Astrocyte (in vitro differentiated cells and primary cell): Measurements from ENCODE around the gene CLCN4. TPM values are rescaled to one million over a fixed set of nuclear protein-coding genes. Genes with fewer than 3 reads are reported as not detected.

Experiments
- DNase-seq: peaks from one replicate; pipeline ENCODE4 v3.0.0-alpha.2; 2010; ENCODE audit warnings: low read depth
- FAIRE-seq: peaks from 2 replicates; lab custom pipeline; 2011; peaks lifted over from hg19 to GRCh38; lab: Jason Lieb, UNC
- H2AFZ ChIP-seq: 2 replicates; pipeline ENCODE4 v1.6.0; 2012; ENCODE audit warnings: low read depth, low read length, inconsistent platforms
- H3K27ac ChIP-seq: 2 replicates; pipeline ENCODE4 v1.5.1; 2011; ENCODE audit warnings: low read depth, low read length, inconsistent platforms
- H3K27me3 ChIP-seq: 2 replicates; pipeline ENCODE4 v1.6.0; 2011; ENCODE audit warnings: low read length, inconsistent platforms; ENCODE audit not compliant: insufficient read depth
- H3K36me3 ChIP-seq: 2 replicates; pipeline ENCODE4 v1.5.1; 2011; ENCODE audit warnings: low read length, inconsistent platforms; ENCODE audit not compliant: insufficient read depth
- H3K4me1 ChIP-seq: 2 replicates; pipeline ENCODE4 v1.5.1; 2011; ENCODE audit warnings: low read length, inconsistent platforms; ENCODE audit not compliant: insufficient read depth
- H3K4me2 ChIP-seq: 2 replicates; pipeline ENCODE4 v1.6.0; 2012; ENCODE audit warnings: low read length, inconsistent platforms
- H3K4me3 ChIP-seq: 2 replicates; pipeline ENCODE4 v1.5.1; 2011; ENCODE audit warnings: low read depth, mild to moderate bottlenecking, low read length, inconsistent platforms; ENCODE audit not compliant: insufficient read depth
- H3K79me2 ChIP-seq: 2 replicates; pipeline ENCODE4 v1.6.0; 2012; ENCODE audit warnings: mild to moderate bottlenecking, low read length, inconsistent platforms; ENCODE audit not compliant: insufficient read depth
- H3K9ac ChIP-seq: 2 replicates; pipeline ENCODE4 v1.6.0; 2012; ENCODE audit warnings: mild to moderate bottlenecking, low read length, inconsistent platforms
- H3K9me3 ChIP-seq: 2 replicates; pipeline ENCODE4 v1.5.1; 2012; ENCODE audit warnings: low read depth, mild to moderate bottlenecking, low read length, inconsistent platforms; ENCODE audit not compliant: insufficient read depth
- H4K20me1 ChIP-seq: 2 replicates; pipeline ENCODE4 v1.6.0; 2012; ENCODE audit warnings: low read length, inconsistent platforms; ENCODE audit not compliant: insufficient read depth
- H3K27ac Mint-ChIP-seq: one replicate; pipeline ENCODE4 v1.8.0; 2021; ENCODE audit warnings: mild to moderate bottlenecking, mixed read lengths; ENCODE audit not compliant: unreplicated experiment
- H3K27me3 Mint-ChIP-seq: one replicate; pipeline ENCODE4 v1.8.0; 2021; ENCODE audit warnings: low read depth, mixed read lengths; ENCODE audit not compliant: unreplicated experiment
- H3K36me3 Mint-ChIP-seq: one replicate; pipeline ENCODE4 v1.8.0; 2021; ENCODE audit warnings: low read depth, mixed read lengths; ENCODE audit not compliant: unreplicated experiment
- H3K4me1 Mint-ChIP-seq: one replicate; pipeline ENCODE4 v1.8.0; 2021; ENCODE audit warnings: low read depth, mixed read lengths; ENCODE audit not compliant: unreplicated experiment
- H3K4me3 Mint-ChIP-seq: one replicate; pipeline ENCODE4 v1.8.0; 2021; ENCODE audit warnings: mild to moderate bottlenecking, moderate library complexity, mixed read lengths; ENCODE audit not compliant: unreplicated experiment
- H3K9me3 Mint-ChIP-seq: one replicate; pipeline ENCODE4 v1.8.0; 2021; ENCODE audit warnings: mild to moderate bottlenecking, mixed read lengths; ENCODE audit not compliant: unreplicated experiment
- EZH2 ChIP-seq: IDR thresholded peaks from 2 replicates; pipeline ENCODE4 v1.6.1; 2012; ENCODE audit warnings: mild to moderate bottlenecking, low read length, inconsistent platforms; ENCODE audit not compliant: insufficient read depth
- total RNA-seq: library from RNA; stranded (reverse); gene quantifications from 2 replicates; pipeline ENCODE4 v1.2.1, GENCODE V29; 2021
- TF ChIP-seq, protein P1 (sequence below): IDR thresholded peaks from 2 replicates; pipeline ENCODE4 v1.5.1; 2011; ENCODE audit warnings: low read depth, mild to moderate bottlenecking, inconsistent platforms, low read length, moderate library complexity; ENCODE audit not compliant: insufficient read depth

The CLCN4 gene
- total RNA-seq, 1 donor from 2014 or later: 7.2 TPM

DNA sequence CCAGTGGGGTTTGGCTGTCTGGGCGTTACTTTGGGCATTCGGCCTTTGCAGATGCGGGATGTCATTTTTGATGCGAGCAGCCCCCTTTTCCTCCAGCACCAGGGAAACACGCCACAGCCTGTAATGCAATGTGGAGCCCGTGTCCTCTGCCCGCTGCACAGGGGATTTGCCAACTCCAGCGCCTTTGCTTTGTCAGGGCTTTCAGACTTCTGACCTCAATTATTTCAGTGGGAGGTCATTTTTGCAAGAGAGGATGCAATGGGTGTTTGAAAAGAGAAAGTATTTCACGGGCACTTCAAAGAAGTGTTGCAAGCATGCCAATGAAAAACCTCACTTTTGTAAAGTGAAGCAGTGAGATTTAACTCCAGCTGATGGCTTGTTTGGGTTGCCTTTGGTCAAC is 11.5 kb downstream of the CLCN4 start:
- peaks cover 3% of the 10 kb centered on the region for H3K36me3 Mint-ChIP-seq
- H3K4me1 Mint-ChIP-seq: peaks cover 2% of the 10 kb centered on the region
- Histone ChIP-seq H4K20me1 (no peaks in the 10 kb centered on the region), H3K79me2 (no peaks in the 10 kb centered on the region), H3K27ac (no peak overlapping the region), H3K4me3 (no peak overlapping the region), H3K4me2 (no peak overlapping the region), H3K9me3 (no peaks in the 10 kb centered on the region), H3K27me3 (no peaks in the 10 kb centered on the region), H2AFZ (no peak overlapping the region), H3K4me1 (peaks cover 4% of the 10 kb centered on the region), H3K9ac (no peak overlapping the region), H3K36me3 (no peaks in the 10 kb centered on the region)
- FAIRE-seq (no peak), DNase-seq (no peak)
- no peaks in the 10 kb centered on the region for H3K9me3 Mint-ChIP-seq
- no peaks in the 10 kb centered on the region for H3K27me3 Mint-ChIP-seq
- H3K4me3 Mint-ChIP-seq: no peak overlapping the region
- TF ChIP-seq, protein P1, sequence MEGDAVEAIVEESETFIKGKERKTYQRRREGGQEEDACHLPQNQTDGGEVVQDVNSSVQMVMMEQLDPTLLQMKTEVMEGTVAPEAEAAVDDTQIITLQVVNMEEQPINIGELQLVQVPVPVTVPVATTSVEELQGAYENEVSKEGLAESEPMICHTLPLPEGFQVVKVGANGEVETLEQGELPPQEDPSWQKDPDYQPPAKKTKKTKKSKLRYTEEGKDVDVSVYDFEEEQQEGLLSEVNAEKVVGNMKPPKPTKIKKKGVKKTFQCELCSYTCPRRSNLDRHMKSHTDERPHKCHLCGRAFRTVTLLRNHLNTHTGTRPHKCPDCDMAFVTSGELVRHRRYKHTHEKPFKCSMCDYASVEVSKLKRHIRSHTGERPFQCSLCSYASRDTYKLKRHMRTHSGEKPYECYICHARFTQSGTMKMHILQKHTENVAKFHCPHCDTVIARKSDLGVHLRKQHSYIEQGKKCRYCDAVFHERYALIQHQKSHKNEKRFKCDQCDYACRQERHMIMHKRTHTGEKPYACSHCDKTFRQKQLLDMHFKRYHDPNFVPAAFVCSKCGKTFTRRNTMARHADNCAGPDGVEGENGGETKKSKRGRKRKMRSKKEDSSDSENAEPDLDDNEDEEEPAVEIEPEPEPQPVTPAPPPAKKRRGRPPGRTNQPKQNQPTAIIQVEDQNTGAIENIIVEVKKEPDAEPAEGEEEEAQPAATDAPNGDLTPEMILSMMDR: no peak
- no peak for TF ChIP-seq EZH2
- no peak overlapping the region for H3K27ac Mint-ChIP-seq

DNA sequence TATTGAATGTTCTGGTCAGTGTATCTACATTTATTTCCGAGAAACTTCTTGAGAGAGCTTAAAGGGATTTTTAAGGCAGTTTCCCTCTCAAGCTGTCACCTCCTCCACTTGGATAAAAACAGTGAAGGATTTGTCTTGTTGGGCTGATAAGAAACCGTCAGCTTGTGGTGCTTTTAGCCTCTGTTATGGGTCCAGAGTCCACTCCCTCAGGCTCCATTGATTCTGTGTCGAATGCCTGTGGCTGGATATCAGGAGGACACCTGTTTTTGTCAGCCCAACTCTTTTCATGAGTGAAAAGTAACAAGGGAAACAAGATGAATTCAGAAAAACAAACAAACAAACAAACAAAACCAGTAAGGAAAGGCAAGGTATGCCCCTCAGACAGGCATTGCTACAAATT is 12.4 kb downstream of the CLCN4 start:
- Histone ChIP-seq H3K36me3 (no peaks in the 10 kb centered on the region), H4K20me1 (no peaks in the 10 kb centered on the region), H3K27me3 (no peaks in the 10 kb centered on the region), H2AFZ (no peak overlapping the region), H3K79me2 (peaks cover 1% of the 10 kb centered on the region), H3K4me1 (peaks cover 10% of the 10 kb centered on the region), H3K27ac (no peak overlapping the region), H3K4me2 (no peak overlapping the region), H3K9me3 (no peaks in the 10 kb centered on the region), H3K9ac (no peak overlapping the region), H3K4me3 (no peak overlapping the region)
- Mint-ChIP-seq H3K4me1 (peaks cover 8% of the 10 kb centered on the region), H3K9me3 (no peaks in the 10 kb centered on the region), H3K36me3 (no peaks in the 10 kb centered on the region), H3K4me3 (no peak overlapping the region), H3K27me3 (no peaks in the 10 kb centered on the region), H3K27ac (no peak overlapping the region)
- TF ChIP-seq, protein P1: no peak
- no peak for TF ChIP-seq EZH2
- FAIRE-seq: no peak
- DNase-seq: no peak

DNA sequence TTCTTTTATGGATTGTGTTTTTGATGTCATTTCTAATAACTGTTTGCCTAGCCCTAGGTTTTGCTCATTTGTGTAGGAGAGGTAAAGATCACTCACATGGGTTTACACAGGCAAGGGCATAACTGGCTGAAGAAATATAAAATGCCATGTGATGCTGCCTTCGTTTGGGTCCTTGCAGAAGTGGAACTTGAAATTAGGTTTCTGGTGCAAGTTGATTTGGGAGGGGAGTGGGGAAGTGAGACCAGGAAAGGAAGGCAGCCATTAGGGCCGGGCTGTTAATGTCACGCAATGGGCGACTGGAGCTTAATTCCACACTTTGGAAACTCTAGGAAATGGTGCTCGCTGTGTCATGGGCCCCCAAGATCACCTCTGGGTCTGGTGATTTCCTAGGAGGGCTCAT is 14.5 kb downstream of the CLCN4 start:
- Histone ChIP-seq H3K79me2 (peaks cover 5% of the 10 kb centered on the region), H3K4me2 (no peak overlapping the region), H3K27me3 (no peaks in the 10 kb centered on the region), H3K36me3 (no peaks in the 10 kb centered on the region), H3K4me3 (no peak overlapping the region), H2AFZ (no peak overlapping the region), H3K27ac (no peak overlapping the region), H3K9me3 (no peaks in the 10 kb centered on the region), H3K4me1 (peaks cover 22% of the 10 kb centered on the region), H4K20me1 (no peaks in the 10 kb centered on the region), H3K9ac (no peak overlapping the region)
- TF ChIP-seq EZH2: no peak
- TF ChIP-seq, protein P1: no peak
- H3K27me3 Mint-ChIP-seq: no peaks in the 10 kb centered on the region
- FAIRE-seq: no peak
- no peak for DNase-seq
- H3K9me3 Mint-ChIP-seq: no peaks in the 10 kb centered on the region
- H3K27ac Mint-ChIP-seq: no peak overlapping the region
- peaks cover 21% of the 10 kb centered on the region for H3K4me1 Mint-ChIP-seq
- no peak overlapping the region for H3K4me3 Mint-ChIP-seq
- H3K36me3 Mint-ChIP-seq: no peaks in the 10 kb centered on the region
